ENCODE data around the gene IZUMO3.

The IZUMO3 gene

GRCh38 chr9:24561957-24562356, 16.3 kb upstream of the IZUMO3 start:
- DNase-seq (ENCODE audit: low read depth), result no peak
- H3K4me3 ChIP-seq (ENCODE audit: low read length), result no peak overlapping the region
- no peak for TF ChIP-seq CTCF (IDR thresholded peaks at IDR 0.05; ENCODE audit: insufficient read depth, low read depth, low read length, missing control alignments)

- H3K4me3 ChIP-seq (ENCODE audit: low read length), result no peak overlapping the region
- no peak for DNase-seq (ENCODE audit: low read depth)
- TF ChIP-seq CTCF (IDR thresholded peaks at IDR 0.05; ENCODE audit: insufficient read depth, low read depth, low read length, missing control alignments), result no peak
Observed at GRCh38 chr9:24553183-24553552, 7.5 kb upstream of the IZUMO3 start.

GRCh38 chr9:24552526-24553182, 7.0 kb upstream of the IZUMO3 start:
- TF ChIP-seq CTCF (IDR thresholded peaks at IDR 0.05; ENCODE audit: insufficient read depth, low read depth, low read length, missing control alignments), result no peak
- DNase-seq (ENCODE audit: low read depth), result no peak
- no peak overlapping the region for H3K4me3 ChIP-seq (ENCODE audit: low read length)

GRCh38 chr9:24545285-24545684, 412 bp downstream of the IZUMO3 start:
- no peak for DNase-seq (ENCODE audit: low read depth)
- H3K4me3 ChIP-seq (ENCODE audit: low read length), result no peak overlapping the region
- no peak for TF ChIP-seq CTCF (IDR thresholded peaks at IDR 0.05; ENCODE audit: insufficient read depth, low read depth, low read length, missing control alignments)

GRCh38 chr9:24518545-24518944, 27.2 kb downstream of the IZUMO3 start:
- DNase-seq (ENCODE audit: low read depth), result no peak
- no peak for TF ChIP-seq CTCF (IDR thresholded peaks at IDR 0.05; ENCODE audit: insufficient read depth, low read depth, low read length, missing control alignments)

GRCh38 chr9:24516463-24516862, 29.2 kb downstream of the IZUMO3 start:
- DNase-seq (ENCODE audit: low read depth), result no peak

More at GRCh38 chr9:24518545-24518944, 27.2 kb downstream of the IZUMO3 start:
- H3K4me3 ChIP-seq (ENCODE audit: low read length), result no peak overlapping the region

More at GRCh38 chr9:24516463-24516862, 29.2 kb downstream of the IZUMO3 start:
- TF ChIP-seq CTCF (IDR thresholded peaks at IDR 0.05; ENCODE audit: insufficient read depth, low read depth, low read length, missing control alignments), result no peak
- H3K4me3 ChIP-seq (ENCODE audit: low read length), result no peak overlapping the region
